WTC11 (cell line): Measurements from ENCODE around the gene TBC1D22B. TPM values are rescaled to one million over a fixed set of nuclear protein-coding genes. Genes with fewer than 3 reads are reported as not detected.
A peak's percentile ranks its signal among the peaks of the same experiment; 100 is the strongest.

Experiments
- ATAC-seq: fragments of 200-7000 bp; cut with Tn5 transposase; 2 replicates; pipeline ENCODE4 v1.10.0; 2021; ENCODE audit warnings: mild to moderate bottlenecking, moderate library complexity
- CTCF ChIA-PET: fragments of 300-600 bp; sonication (Branson Sonifier 250); formaldehyde crosslinking; loops from one replicate; lab custom pipeline; 2021; ENCODE audit warnings: antibody characterized with exemption; lab: Charles Lee
- POLR2A ChIA-PET: fragments of 350-600 bp; sonication (Branson Sonifier 250); formaldehyde crosslinking; loops from one replicate; lab custom pipeline; 2021; ENCODE audit warnings: antibody characterized with exemption; lab: Charles Lee
- DNase-seq: peaks from one replicate; pipeline ENCODE4 v3.0.0; 2021; ENCODE audit warnings: low spot score
- H3K27ac Mint-ChIP-seq: 2 replicates; pipeline ENCODE4 v1.8.0; 2021; ENCODE audit warnings: mixed read lengths
- H3K27me3 Mint-ChIP-seq: 2 replicates; pipeline ENCODE4 v1.8.0; 2021; ENCODE audit warnings: low read depth, mild to moderate bottlenecking, moderate library complexity, mixed read lengths
- H3K36me3 Mint-ChIP-seq: 2 replicates; pipeline ENCODE4 v1.8.0; 2021; ENCODE audit warnings: mixed read lengths
- H3K4me1 Mint-ChIP-seq: 2 replicates; pipeline ENCODE4 v1.8.0; 2022; ENCODE audit warnings: mixed read lengths
- H3K4me3 Mint-ChIP-seq: 2 replicates; pipeline ENCODE4 v1.8.0; 2021; ENCODE audit warnings: mild to moderate bottlenecking, moderate library complexity, mixed read lengths
- H3K9me3 Mint-ChIP-seq: 2 replicates; pipeline ENCODE4 v1.8.0; 2021; ENCODE audit warnings: mixed read lengths
- AR ChIP-seq: fragments of 250-450 bp; sonication (Bioruptor Pico); IDR thresholded peaks from 2 replicates; pipeline ENCODE4 v1.9.0; 2021; ENCODE audit warnings: mild to moderate bottlenecking
- ATF2 ChIP-seq: sonication (generic); formaldehyde crosslinking; IDR thresholded peaks from 2 replicates; pipeline ENCODE4 v1.8.1; 2022; ENCODE audit warnings: low read depth, missing genetic modification reagents, borderline replicate concordance
- CREM ChIP-seq: sonication (generic); formaldehyde crosslinking; IDR thresholded peaks from 2 replicates; pipeline ENCODE4 v1.8.1; 2022; ENCODE audit warnings: mild to moderate bottlenecking, missing genetic modification reagents, moderate library complexity
- ERG ChIP-seq: fragments of 250-450 bp; sonication (Bioruptor Pico); IDR thresholded peaks from 2 replicates; pipeline ENCODE4 v1.8.0; 2021; ENCODE audit warnings: mild to moderate bottlenecking
- ESRRA ChIP-seq: sonication (generic); formaldehyde crosslinking; IDR thresholded peaks from 2 replicates; pipeline ENCODE4 v1.8.1; 2022; ENCODE audit warnings: mild to moderate bottlenecking, missing genetic modification reagents, borderline replicate concordance
- GRHL2 ChIP-seq: fragments of 250-450 bp; sonication (Bioruptor Pico); IDR thresholded peaks from 2 replicates; pipeline ENCODE4 v1.8.0; 2022; ENCODE audit warnings: mild to moderate bottlenecking, moderate library complexity; ENCODE audit not compliant: insufficient replicate concordance, severe bottlenecking
- JAZF1 ChIP-seq: fragments of 250-450 bp; sonication (Bioruptor Pico); IDR thresholded peaks from 2 replicates; pipeline ENCODE4 v1.9.0; 2021; ENCODE audit warnings: moderate library complexity, mild to moderate bottlenecking, inconsistent platforms
- MYBL2 ChIP-seq: sonication (generic); formaldehyde crosslinking; IDR thresholded peaks from 2 replicates; pipeline ENCODE4 v1.8.1; 2023; ENCODE audit warnings: mild to moderate bottlenecking, moderate library complexity, missing genetic modification reagents
- NFATC4 ChIP-seq: fragments of 250-450 bp; sonication (Bioruptor Pico); IDR thresholded peaks from 2 replicates; pipeline ENCODE4 v1.9.0; 2021; ENCODE audit warnings: mild to moderate bottlenecking
- NFYB ChIP-seq: sonication (generic); formaldehyde crosslinking; conservative IDR thresholded peaks from 2 replicates; pipeline ENCODE4 v1.8.0; 2022; ENCODE audit warnings: low read depth, missing genetic modification reagents
- NR2C2 ChIP-seq: sonication (generic); formaldehyde crosslinking; IDR thresholded peaks from 2 replicates; pipeline ENCODE4 v1.8.0; 2022; ENCODE audit warnings: mild to moderate bottlenecking, missing genetic modification reagents
- NR3C1 ChIP-seq: sonication (generic); formaldehyde crosslinking; conservative IDR thresholded peaks from 2 replicates; pipeline ENCODE4 v1.8.1; 2023; ENCODE audit warnings: low read depth, mild to moderate bottlenecking, missing genetic modification reagents
- OVOL2 ChIP-seq: fragments of 250-450 bp; sonication (Bioruptor Pico); IDR thresholded peaks from 2 replicates; pipeline ENCODE4 v1.9.0; 2021; ENCODE audit warnings: mild to moderate bottlenecking, borderline replicate concordance
- PRDM15 ChIP-seq: sonication (generic); formaldehyde crosslinking; IDR thresholded peaks from 2 replicates; pipeline ENCODE4 v1.8.0; 2022; ENCODE audit warnings: missing genetic modification reagents
- PREB ChIP-seq: sonication (generic); formaldehyde crosslinking; IDR thresholded peaks from 2 replicates; pipeline ENCODE4 v1.8.1; 2022; ENCODE audit warnings: mild to moderate bottlenecking, missing genetic modification reagents, moderate library complexity, borderline replicate concordance
- RELA ChIP-seq: sonication (generic); formaldehyde crosslinking; IDR thresholded peaks from 2 replicates; pipeline ENCODE4 v1.8.1; 2022; ENCODE audit warnings: missing genetic modification reagents, mild to moderate bottlenecking, borderline replicate concordance
- SMAD3 ChIP-seq: sonication (generic); formaldehyde crosslinking; IDR thresholded peaks from 2 replicates; pipeline ENCODE4 v1.8.0; 2022; ENCODE audit warnings: missing genetic modification reagents, mild to moderate bottlenecking, borderline replicate concordance
- SMAD4 ChIP-seq: sonication (generic); formaldehyde crosslinking; IDR thresholded peaks from 2 replicates; pipeline ENCODE4 v1.8.0; 2022; ENCODE audit warnings: mild to moderate bottlenecking, missing genetic modification reagents
- TEAD4 ChIP-seq: sonication (generic); formaldehyde crosslinking; IDR thresholded peaks from 2 replicates; pipeline ENCODE4 v1.8.0; 2022; ENCODE audit warnings: mild to moderate bottlenecking, missing genetic modification reagents
- ZNF263 ChIP-seq: sonication (generic); formaldehyde crosslinking; IDR thresholded peaks from 2 replicates; pipeline ENCODE4 v1.8.1; 2022; ENCODE audit warnings: low read depth, mild to moderate bottlenecking, moderate library complexity, missing genetic modification reagents
- ZNF512 ChIP-seq: sonication (generic); formaldehyde crosslinking; IDR thresholded peaks from 2 replicates; pipeline ENCODE4 v1.8.1; 2022; ENCODE audit warnings: missing genetic modification reagents, borderline replicate concordance
- total RNA-seq: library from RNA; stranded (reverse); gene quantifications from 3 replicates; pipeline ENCODE4 v1.2.3, GENCODE V29; 2021

TBC1D22B gene
- total RNA-seq, 1 experiment from 2014 or later: 16.4 TPM

- H3K36me3 Mint-ChIP-seq: no peaks in the 10 kb centered on the region; the same call in 1 of the 2 replicates
- ATAC-seq (no peak), DNase-seq (no peak)
- H3K9me3 Mint-ChIP-seq: no peaks in the 10 kb centered on the region
- ChIA-PET CTCF (interaction anchor here (0.7 to 3.5 kb wide), 2 partner anchors 10 to 27 kb away, joined by 3 to 11 read pairs; no protein-coding TSS in a partner anchor), POLR2A (interaction anchor here (0.6 kb wide), 1 partner anchor 27 kb away, joined by 3 read pairs; no protein-coding TSS in a partner anchor)
- H3K4me1 Mint-ChIP-seq: peaks cover 30% of the 10 kb centered on the region
- H3K27me3 Mint-ChIP-seq: peaks cover 19% of the 10 kb centered on the region
- no peak overlapping the region for H3K4me3 Mint-ChIP-seq
- 0 out of 2 replicates have a peak, but pooled peaks have one; percentile 13 for TF ChIP-seq ZNF512 (CRISPR knock-in tag)
- TF ChIP-seq AR: no peak
- no peak overlapping the region for H3K27ac Mint-ChIP-seq
Observed at GRCh38 chr6:37352384-37352783, 94.8 kb downstream of the TBC1D22B start.

GRCh38 chr6:37353761-37354525 is 96.4 kb downstream of the TBC1D22B start, which contains the start of gene RNF8:
TSS of gene RNF8 (plus strand) at chr6:37353983. CDS start at chr6:37354165, 182 bp downstream.
- ChIA-PET POLR2A (interaction anchor here (0.6 kb wide), 3 partner anchors 32 to 225 kb away, joined by 3 to 4 read pairs (median 4); no protein-coding TSS in a partner anchor), CTCF (interaction anchor here (0.6 to 3.5 kb wide), 4 partner anchors 24 to 178 kb away, joined by 3 to 11 read pairs (median 4); no protein-coding TSS in a partner anchor)
- DNase-seq (peak; percentile 98), ATAC-seq (peak; percentile 96)
- Mint-ChIP-seq H3K9me3 (no peaks in the 10 kb centered on the region), H3K27ac (peak within 1 kb of the TSS; percentile 78), H3K4me3 (peak within 1 kb of the TSS; percentile 80), H3K36me3 (no peaks in the 10 kb centered on the region; the same call in 1 of the 2 replicates), H3K4me1 (peaks cover 34% of the 10 kb centered on the region), H3K27me3 (peaks cover 19% of the 10 kb centered on the region)
- no peak for TF ChIP-seq PRDM15 (CRISPR knock-in tag)
- peak; percentile 96 for TF ChIP-seq ZNF263 (CRISPR knock-in tag)
- no peak for TF ChIP-seq TEAD4 (CRISPR knock-in tag)
- TF ChIP-seq ATF2 (CRISPR knock-in tag): no peak
- no peak for TF ChIP-seq ESRRA (CRISPR knock-in tag)
- no peak for TF ChIP-seq NR3C1 (CRISPR knock-in tag)
- no peak for TF ChIP-seq GRHL2 (CRISPR knock-in tag)
- TF ChIP-seq RELA (CRISPR knock-in tag): no peak
- no peak for TF ChIP-seq MYBL2 (CRISPR knock-in tag)
- no peak for TF ChIP-seq SMAD3
- no peak for TF ChIP-seq OVOL2 (CRISPR knock-in tag)
- no peak for TF ChIP-seq JAZF1 (CRISPR knock-in tag)
- TF ChIP-seq NR2C2: no peak
- TF ChIP-seq NFATC4: no peak
- TF ChIP-seq ERG: no peak
- no peak for TF ChIP-seq PREB (CRISPR knock-in tag)
- TF ChIP-seq CREM: 0 out of 2 replicates have a peak, but pooled peaks have one; percentile 39
- TF ChIP-seq SMAD4 (CRISPR knock-in tag): no peak
- TF ChIP-seq NFYB (CRISPR knock-in tag): no peak
